GM12864 (cell line): ENCODE results near the gene ODF2.
A peak's percentile ranks its signal among the peaks of the same experiment; 100 is the strongest.
"Not testable (repeated sequence)": the region's sequence is repeated elsewhere in the genome, so short reads cannot be mapped to it uniquely, and the experiment has no call there.

Experiments
- DNase-seq: peaks from one replicate; pipeline ENCODE4 v3.0.0-alpha.2; 2011; ENCODE audit warnings: low read depth
- H3K4me3 ChIP-seq: 2 replicates; pipeline ENCODE4 v1.5.1; 2011; ENCODE audit warnings: mild to moderate bottlenecking, low read depth, low read length, control low read depth
- TF ChIP-seq, protein P1 (sequence below): IDR thresholded peaks from 2 replicates; pipeline ENCODE4 v1.5.1; 2011; ENCODE audit warnings: low read depth, mild to moderate bottlenecking, moderate library complexity, low read length, control low read depth, inconsistent platforms; ENCODE audit errors: missing control alignments

ODF2 gene

DNA sequence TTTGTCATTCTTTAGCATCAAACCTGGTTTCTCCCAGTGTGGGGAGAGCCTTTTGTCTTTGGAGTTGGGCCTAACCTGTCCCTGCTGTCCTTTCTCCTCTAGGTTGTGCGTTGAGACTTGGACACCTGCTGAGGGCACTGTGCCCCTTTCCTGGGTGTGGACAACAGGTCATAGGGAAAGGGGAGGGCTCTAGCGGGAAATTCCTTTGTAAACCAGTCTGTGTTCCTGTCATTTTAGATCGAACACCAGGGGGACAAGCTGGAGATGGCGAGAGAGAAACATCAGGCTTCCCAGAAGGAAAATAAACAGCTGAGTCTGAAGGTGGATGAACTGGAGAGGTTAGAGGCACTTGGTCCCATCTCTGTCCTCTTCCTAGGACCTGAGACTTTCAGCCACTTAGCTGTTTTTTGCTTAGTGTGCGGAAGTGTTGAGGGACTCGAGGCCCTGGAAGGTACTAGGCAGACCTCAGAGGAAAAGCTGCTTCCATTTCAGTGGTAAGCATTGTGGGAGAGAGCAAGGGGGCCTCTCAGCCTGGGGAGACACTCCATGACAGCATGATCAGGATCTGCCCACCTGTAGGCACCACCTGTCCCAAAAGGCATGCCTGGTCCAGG, 40.1 kb downstream of the ODF2 start:
- TF ChIP-seq, protein P1, sequence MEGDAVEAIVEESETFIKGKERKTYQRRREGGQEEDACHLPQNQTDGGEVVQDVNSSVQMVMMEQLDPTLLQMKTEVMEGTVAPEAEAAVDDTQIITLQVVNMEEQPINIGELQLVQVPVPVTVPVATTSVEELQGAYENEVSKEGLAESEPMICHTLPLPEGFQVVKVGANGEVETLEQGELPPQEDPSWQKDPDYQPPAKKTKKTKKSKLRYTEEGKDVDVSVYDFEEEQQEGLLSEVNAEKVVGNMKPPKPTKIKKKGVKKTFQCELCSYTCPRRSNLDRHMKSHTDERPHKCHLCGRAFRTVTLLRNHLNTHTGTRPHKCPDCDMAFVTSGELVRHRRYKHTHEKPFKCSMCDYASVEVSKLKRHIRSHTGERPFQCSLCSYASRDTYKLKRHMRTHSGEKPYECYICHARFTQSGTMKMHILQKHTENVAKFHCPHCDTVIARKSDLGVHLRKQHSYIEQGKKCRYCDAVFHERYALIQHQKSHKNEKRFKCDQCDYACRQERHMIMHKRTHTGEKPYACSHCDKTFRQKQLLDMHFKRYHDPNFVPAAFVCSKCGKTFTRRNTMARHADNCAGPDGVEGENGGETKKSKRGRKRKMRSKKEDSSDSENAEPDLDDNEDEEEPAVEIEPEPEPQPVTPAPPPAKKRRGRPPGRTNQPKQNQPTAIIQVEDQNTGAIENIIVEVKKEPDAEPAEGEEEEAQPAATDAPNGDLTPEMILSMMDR: no peak
- DNase-seq: no peak
- no peak overlapping the region for H3K4me3 ChIP-seq

DNA sequence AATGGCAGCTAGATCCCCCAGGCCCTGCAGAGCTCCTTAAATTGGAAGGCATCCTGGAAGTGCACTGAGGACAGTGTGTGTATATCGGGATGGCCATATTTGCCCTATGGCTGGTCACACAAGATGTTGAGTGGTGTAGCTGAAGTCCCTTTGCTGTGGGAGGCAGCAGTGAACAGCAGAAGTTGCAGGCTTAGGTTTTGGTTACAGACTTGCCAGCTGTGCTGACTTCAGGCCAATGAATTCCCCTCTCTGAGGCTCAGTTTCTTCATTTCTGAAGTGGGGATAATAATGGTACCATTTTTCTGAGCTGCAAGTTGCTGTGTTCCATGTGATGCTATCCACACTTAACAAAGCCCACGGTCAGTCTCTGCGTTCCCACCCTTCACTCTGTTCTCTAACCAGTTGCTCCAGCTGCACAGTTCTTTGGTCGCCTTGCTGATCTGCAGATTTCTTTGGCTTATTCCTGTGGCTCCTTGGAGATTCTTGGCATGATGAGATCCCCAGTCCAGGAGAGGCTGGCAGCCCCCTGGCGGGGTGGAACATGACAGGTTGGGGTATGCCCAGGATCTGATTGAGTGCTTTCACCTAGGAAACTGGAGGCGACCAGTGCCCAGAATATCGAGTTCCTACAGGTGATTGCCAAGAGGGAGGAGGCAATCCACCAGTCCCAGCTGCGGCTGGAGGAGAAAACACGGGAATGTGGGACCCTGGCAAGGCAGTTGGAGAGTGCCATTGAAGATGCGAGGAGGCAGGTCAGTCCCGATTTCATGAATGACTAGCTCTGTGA, 42.2 kb downstream of the ODF2 start:
- TF ChIP-seq, protein P1: no peak
- H3K4me3 ChIP-seq: no peak overlapping the region
- DNase-seq: no peak

DNA sequence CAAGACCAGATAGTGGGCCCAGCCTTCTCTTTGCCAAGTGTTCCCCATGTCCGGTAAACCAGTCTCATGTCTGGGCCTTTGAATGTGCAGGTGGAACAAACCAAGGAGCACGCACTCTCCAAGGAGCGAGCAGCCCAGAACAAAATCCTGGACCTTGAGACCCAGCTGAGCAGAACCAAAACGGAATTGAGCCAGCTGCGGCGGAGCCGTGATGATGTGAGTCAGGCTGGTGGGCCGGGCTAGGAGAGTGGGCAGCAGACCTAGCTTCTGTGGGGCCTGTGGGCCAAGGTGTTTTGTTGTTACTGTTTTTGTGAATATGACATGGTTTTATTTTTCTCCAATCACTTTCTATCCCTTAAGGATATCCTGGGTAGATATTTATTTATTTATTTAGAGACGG, 43.1 kb downstream of the ODF2 start:
- TF ChIP-seq, protein P1: no peak
- no peak for DNase-seq
- H3K4me3 ChIP-seq: no peak overlapping the region

DNA sequence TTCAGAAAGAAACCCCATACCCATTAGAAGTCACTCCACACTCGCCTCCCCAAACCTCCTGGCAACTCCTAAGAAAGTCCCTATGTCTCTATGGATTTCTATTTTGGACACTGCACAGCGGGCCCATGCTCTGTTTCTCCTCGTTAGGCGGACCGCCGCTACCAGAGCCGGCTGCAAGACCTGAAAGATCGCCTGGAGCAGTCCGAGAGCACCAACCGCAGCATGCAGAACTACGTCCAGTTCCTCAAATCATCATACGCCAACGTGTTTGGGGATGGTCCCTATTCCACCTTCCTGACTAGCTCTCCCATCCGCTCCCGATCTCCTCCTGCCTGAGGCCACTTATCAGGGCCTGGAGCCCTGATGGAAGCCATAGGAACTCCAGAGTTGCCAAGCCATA, 44.1 kb downstream of the ODF2 start:
- TF ChIP-seq, protein P1: no peak
- DNase-seq: no peak
- H3K4me3 ChIP-seq: no peak overlapping the region

DNA sequence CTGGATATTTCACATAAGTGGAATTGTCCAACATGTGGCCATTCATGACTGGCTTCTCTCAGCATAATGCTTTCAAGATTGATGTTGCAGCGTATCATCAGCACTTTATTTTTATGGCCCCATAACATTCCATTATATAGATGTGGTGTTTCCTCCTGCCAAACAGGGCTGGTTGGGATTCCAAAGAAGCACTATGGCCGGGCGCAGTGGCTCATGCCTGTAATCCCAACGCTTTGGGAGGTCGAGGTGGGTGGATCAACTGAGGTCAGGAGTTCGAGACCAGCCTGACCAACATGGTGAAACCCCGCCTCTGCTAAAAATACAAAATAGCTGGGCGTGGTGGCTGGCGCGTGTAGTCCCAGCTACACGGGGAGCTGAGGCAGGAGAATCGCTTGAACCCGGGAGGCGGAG, 47.6 kb downstream of the ODF2 start:
- H3K4me3 ChIP-seq, DNase-seq: not testable (repeated sequence)

DNA sequence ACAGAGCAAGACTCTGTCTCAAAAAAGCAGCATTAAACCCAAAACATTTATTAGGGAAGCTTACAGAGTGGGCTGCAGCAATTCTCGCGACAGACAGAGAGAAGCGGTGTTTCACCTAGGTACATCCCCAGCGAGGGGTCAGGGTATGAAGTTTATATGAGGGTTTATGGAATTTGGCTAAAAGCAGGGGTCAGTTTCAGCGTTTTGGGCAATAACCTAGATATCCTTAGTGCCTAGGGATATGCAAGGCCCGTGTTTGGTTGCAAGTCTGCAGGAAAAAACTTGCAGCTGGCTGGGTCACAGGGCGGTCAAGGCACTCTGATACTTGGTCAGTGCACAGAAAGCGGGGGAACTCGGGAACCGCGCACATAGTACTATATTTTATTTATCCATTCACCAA, 48.1 kb downstream of the ODF2 start:
- TF ChIP-seq, protein P1: no peak
- H3K4me3 ChIP-seq: peak overlapping the region; percentile 81; the same call in 1 of the 2 replicates
- DNase-seq: no peak

DNA sequence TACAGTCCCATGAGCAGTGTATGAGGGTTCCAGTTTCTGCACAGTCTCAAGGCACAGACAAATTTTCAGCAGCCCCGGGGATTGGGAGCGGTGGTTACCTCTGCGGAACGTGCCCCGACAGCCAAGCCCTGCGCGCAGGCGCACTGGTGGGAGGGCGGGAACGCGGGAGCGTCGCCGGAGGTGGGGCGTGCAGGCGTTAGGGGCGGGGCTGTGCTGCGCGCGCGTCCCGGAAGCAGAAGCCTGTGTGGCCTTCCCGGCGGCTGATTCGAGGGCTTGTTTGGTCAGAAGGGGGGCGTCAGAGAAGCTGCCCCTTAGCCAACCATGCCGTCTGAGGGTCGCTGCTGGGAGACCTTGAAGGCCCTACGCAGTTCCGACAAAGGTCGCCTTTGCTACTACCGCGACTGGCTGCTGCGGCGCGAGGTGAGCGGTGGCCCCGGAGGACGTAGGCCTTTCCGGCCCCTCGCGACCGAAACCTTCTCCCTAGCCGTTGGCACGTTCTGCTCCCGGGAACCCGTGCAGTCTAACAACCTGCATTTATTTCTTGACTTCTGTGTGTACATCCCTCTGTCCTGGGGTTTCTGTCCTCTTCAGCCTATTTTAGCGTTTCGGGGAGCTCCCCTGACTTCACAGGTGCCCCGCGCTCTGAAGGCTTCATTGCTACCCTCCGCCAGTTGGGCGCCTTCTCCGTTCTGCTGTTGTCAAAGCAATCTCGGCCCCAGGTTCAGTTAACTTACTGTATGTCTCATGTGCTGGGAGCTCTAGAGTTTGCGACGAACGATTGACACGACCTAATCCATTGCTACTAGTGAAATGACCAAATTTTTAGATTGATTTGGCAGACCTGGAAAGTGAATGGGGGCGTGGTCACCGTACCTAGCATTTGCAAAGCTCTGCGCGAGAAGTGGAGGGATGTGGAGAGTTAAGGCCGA, 48.9 kb downstream of the ODF2 start, which contains the start of gene GLE1:
GLE1 (plus strand) TSS at position 235 of the 929 bp plus-strand sequence; CDS start at position 322, 87 bp downstream.
- TF ChIP-seq, protein P1: no peak
- peak; percentile 73 for DNase-seq
- peak within 1 kb of the TSS; percentile 81 for H3K4me3 ChIP-seq
